ENCODE measurements around the gene UBALD1. TPM values are rescaled to one million over a fixed set of nuclear protein-coding genes. Genes with fewer than 3 reads are reported as not detected.

Gene UBALD1
- total and polyA plus RNA-seq, 4 donors, result 2.2 to 42.6 (median 25.7) TPM

GRCh38 chr16:4610011-4611005 is 4.4 kb downstream of the UBALD1 start:
- Histone ChIP-seq H3K4me1 (ENCODE audit: control insufficient read depth, insufficient read depth, low read length) (peaks cover 28% of the 10 kb centered on the region), H3K27ac (ENCODE audit: low read depth, low read length) (no peak overlapping the region), H3K4me3 (ENCODE audit: low read depth, low read length) (no peak overlapping the region), H3K27me3 (ENCODE audit: control insufficient read depth, insufficient read depth, low read length) (no peaks in the 10 kb centered on the region), H3K36me3 (ENCODE audit: control insufficient read depth, insufficient read depth, low read length) (peaks cover 64% of the 10 kb centered on the region), H3K9me3 (ENCODE audit: control insufficient read depth, insufficient read depth, low read length) (no peaks in the 10 kb centered on the region)
- 76% methylated on average over 13 of the region's 32 CpGs for WGBS (ENCODE audit: insufficient coverage)
- no peak for DNase-seq (ENCODE audit: low read depth in 4 of 6, low spot score in 6 of 6)

GRCh38 chr16:4609200-4610010 is 5.3 kb downstream of the UBALD1 start:
- Histone ChIP-seq H3K27me3 (ENCODE audit: control insufficient read depth, insufficient read depth, low read length) (no peaks in the 10 kb centered on the region), H3K9me3 (ENCODE audit: control insufficient read depth, insufficient read depth, low read length) (no peaks in the 10 kb centered on the region), H3K36me3 (ENCODE audit: control insufficient read depth, insufficient read depth, low read length) (peaks cover 69% of the 10 kb centered on the region), H3K27ac (ENCODE audit: low read depth, low read length) (no peak overlapping the region), H3K4me1 (ENCODE audit: control insufficient read depth, insufficient read depth, low read length) (peaks cover 26% of the 10 kb centered on the region), H3K4me3 (ENCODE audit: low read depth, low read length) (no peak overlapping the region)
- DNase-seq (ENCODE audit: low read depth in 4 of 6, low spot score in 6 of 6), result no peak
- 88% methylated on average over 37 of the region's 45 CpGs for WGBS (ENCODE audit: insufficient coverage)

- Histone ChIP-seq H3K4me3 (ENCODE audit: low read depth, low read length) (no peak overlapping the region), H3K4me1 (ENCODE audit: control insufficient read depth, insufficient read depth, low read length) (peaks cover 23% of the 10 kb centered on the region), H3K27ac (ENCODE audit: low read depth, low read length) (no peak overlapping the region), H3K36me3 (ENCODE audit: control insufficient read depth, insufficient read depth, low read length) (peaks cover 70% of the 10 kb centered on the region), H3K9me3 (ENCODE audit: control insufficient read depth, insufficient read depth, low read length) (no peaks in the 10 kb centered on the region), H3K27me3 (ENCODE audit: control insufficient read depth, insufficient read depth, low read length) (no peaks in the 10 kb centered on the region)
- whole genome bisulfite sequencing (ENCODE audit: insufficient coverage), result 93% methylated on average over 7 of the region's 8 CpGs
- no peak for DNase-seq (ENCODE audit: low read depth in 4 of 6, low spot score in 6 of 6)
These were observed 6.0 kb downstream of the UBALD1 start for GRCh38 chr16:4608704-4608980.

GRCh38 chr16:4607841-4608703 is 6.6 kb downstream of the UBALD1 start:
- Histone ChIP-seq H3K36me3 (ENCODE audit: control insufficient read depth, insufficient read depth, low read length) (peaks cover 64% of the 10 kb centered on the region), H3K4me3 (ENCODE audit: low read depth, low read length) (no peak overlapping the region), H3K9me3 (ENCODE audit: control insufficient read depth, insufficient read depth, low read length) (no peaks in the 10 kb centered on the region), H3K4me1 (ENCODE audit: control insufficient read depth, insufficient read depth, low read length) (peaks cover 18% of the 10 kb centered on the region), H3K27ac (ENCODE audit: low read depth, low read length) (no peak overlapping the region), H3K27me3 (ENCODE audit: control insufficient read depth, insufficient read depth, low read length) (no peaks in the 10 kb centered on the region)
- WGBS (ENCODE audit: insufficient coverage), result 97% methylated on average over 21 of the region's 22 CpGs
- DNase-seq (ENCODE audit: low read depth in 4 of 6, low spot score in 6 of 6), result no peak

- H3K4me3 ChIP-seq (ENCODE audit: low read depth, low read length), result no peak overlapping the region
- no peak overlapping the region for H3K27ac ChIP-seq (ENCODE audit: low read depth, low read length)
- peaks cover 23% of the 10 kb centered on the region for H3K4me1 ChIP-seq (ENCODE audit: control insufficient read depth, insufficient read depth, low read length)
- H3K9me3 ChIP-seq (ENCODE audit: control insufficient read depth, insufficient read depth, low read length), result no peaks in the 10 kb centered on the region
- no peaks in the 10 kb centered on the region for H3K27me3 ChIP-seq (ENCODE audit: control insufficient read depth, insufficient read depth, low read length)
- 70% methylated on average over 9 of the region's 9 CpGs for WGBS (ENCODE audit: insufficient coverage)
- no peak for DNase-seq (ENCODE audit: low read depth in 4 of 6, low spot score in 6 of 6)
- H3K36me3 ChIP-seq (ENCODE audit: control insufficient read depth, insufficient read depth, low read length), result peaks cover 52% of the 10 kb centered on the region
These were observed 8.3 kb downstream of the UBALD1 start for GRCh38 chr16:4606354-4606753.

- Histone ChIP-seq H3K4me3 (ENCODE audit: low read depth, low read length) (no peak overlapping the region), H3K4me1 (ENCODE audit: control insufficient read depth, insufficient read depth, low read length) (peaks cover 21% of the 10 kb centered on the region), H3K27me3 (ENCODE audit: control insufficient read depth, insufficient read depth, low read length) (no peaks in the 10 kb centered on the region), H3K9me3 (ENCODE audit: control insufficient read depth, insufficient read depth, low read length) (no peaks in the 10 kb centered on the region), H3K36me3 (ENCODE audit: control insufficient read depth, insufficient read depth, low read length) (peaks cover 32% of the 10 kb centered on the region), H3K27ac (ENCODE audit: low read depth, low read length) (no peak overlapping the region)
- no peak for DNase-seq (ENCODE audit: low read depth in 4 of 6, low spot score in 6 of 6)
- WGBS (ENCODE audit: insufficient coverage), result 60% methylated on average over 15 of the region's 15 CpGs
These were observed 10.3 kb downstream of the UBALD1 start for GRCh38 chr16:4604401-4604800.

GRCh38 chr16:4603624-4604170 is 11.0 kb downstream of the UBALD1 start:
- Histone ChIP-seq H3K27ac (ENCODE audit: low read depth, low read length) (no peak overlapping the region), H3K4me1 (ENCODE audit: control insufficient read depth, insufficient read depth, low read length) (peaks cover 21% of the 10 kb centered on the region), H3K4me3 (ENCODE audit: low read depth, low read length) (no peak overlapping the region), H3K27me3 (ENCODE audit: control insufficient read depth, insufficient read depth, low read length) (no peaks in the 10 kb centered on the region), H3K9me3 (ENCODE audit: control insufficient read depth, insufficient read depth, low read length) (no peaks in the 10 kb centered on the region), H3K36me3 (ENCODE audit: control insufficient read depth, insufficient read depth, low read length) (peaks cover 25% of the 10 kb centered on the region)
- DNase-seq (ENCODE audit: low read depth in 4 of 6, low spot score in 6 of 6), result no peak
- 79% methylated on average over 13 of the region's 13 CpGs for WGBS (ENCODE audit: insufficient coverage)

- no peaks in the 10 kb centered on the region for H3K9me3 ChIP-seq (ENCODE audit: control insufficient read depth, insufficient read depth, low read length)
- H3K36me3 ChIP-seq (ENCODE audit: control insufficient read depth, insufficient read depth, low read length), result peaks cover 11% of the 10 kb centered on the region
- no peak overlapping the region for H3K4me3 ChIP-seq (ENCODE audit: low read depth, low read length)
- no peak for DNase-seq (ENCODE audit: low read depth in 4 of 6, low spot score in 6 of 6)
- no peak overlapping the region for H3K27ac ChIP-seq (ENCODE audit: low read depth, low read length)
- 92% methylated on average over 4 of the region's 8 CpGs for WGBS (ENCODE audit: insufficient coverage)
- peaks cover 21% of the 10 kb centered on the region for H3K4me1 ChIP-seq (ENCODE audit: control insufficient read depth, insufficient read depth, low read length)
- no peaks in the 10 kb centered on the region for H3K27me3 ChIP-seq (ENCODE audit: control insufficient read depth, insufficient read depth, low read length)
These were observed 12.4 kb downstream of the UBALD1 start for GRCh38 chr16:4602331-4602730.

- no peak overlapping the region for H3K4me3 ChIP-seq (ENCODE audit: low read depth, low read length)
These were observed 12.9 kb downstream of the UBALD1 start for GRCh38 chr16:4601864-4602186.

More at GRCh38 chr16:4601864-4602186, 12.9 kb downstream of the UBALD1 start:
- H3K4me1 ChIP-seq (ENCODE audit: control insufficient read depth, insufficient read depth, low read length), result peaks cover 21% of the 10 kb centered on the region
- H3K36me3 ChIP-seq (ENCODE audit: control insufficient read depth, insufficient read depth, low read length), result peaks cover 7% of the 10 kb centered on the region
- DNase-seq (ENCODE audit: low read depth in 4 of 6, low spot score in 6 of 6), result no peak
- 38% methylated on average over 5 of the region's 6 CpGs for WGBS (ENCODE audit: insufficient coverage)
- H3K27ac ChIP-seq (ENCODE audit: low read depth, low read length), result no peak overlapping the region
- no peaks in the 10 kb centered on the region for H3K9me3 ChIP-seq (ENCODE audit: control insufficient read depth, insufficient read depth, low read length)
- no peaks in the 10 kb centered on the region for H3K27me3 ChIP-seq (ENCODE audit: control insufficient read depth, insufficient read depth, low read length)

Data from spinal cord (tissue), 10 donors.